GM18502 (cell line): ENCODE data around the gene MRPS9.

Experiments
- ATAC-seq: cut with Tn5 transposase; IDR thresholded peaks from one replicate; pipeline ENCODE4 v1.9.1; 2021; ENCODE audit warnings: mild to moderate bottlenecking; ENCODE audit not compliant: unreplicated experiment, poor library complexity

MRPS9 gene

DNA sequence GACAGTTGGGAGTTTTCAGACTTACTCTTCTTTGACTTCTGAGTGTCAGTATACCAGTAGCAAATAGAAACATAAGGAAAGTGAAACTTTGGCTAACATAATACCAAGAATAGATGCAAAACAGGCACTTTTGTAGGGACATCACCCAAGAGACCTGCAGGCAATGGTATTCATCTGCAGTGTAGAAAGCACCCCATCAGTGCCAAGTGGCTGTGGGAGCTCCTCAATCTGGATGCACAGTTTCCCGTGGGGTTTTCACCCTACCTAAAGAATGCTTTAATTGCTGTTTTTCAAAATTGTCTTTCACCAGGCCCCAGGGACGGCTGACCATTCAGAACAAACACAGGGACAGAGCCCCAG is 107.1 kb downstream of the MRPS9 start:
- peak; percentile 72 for ATAC-seq

DNA sequence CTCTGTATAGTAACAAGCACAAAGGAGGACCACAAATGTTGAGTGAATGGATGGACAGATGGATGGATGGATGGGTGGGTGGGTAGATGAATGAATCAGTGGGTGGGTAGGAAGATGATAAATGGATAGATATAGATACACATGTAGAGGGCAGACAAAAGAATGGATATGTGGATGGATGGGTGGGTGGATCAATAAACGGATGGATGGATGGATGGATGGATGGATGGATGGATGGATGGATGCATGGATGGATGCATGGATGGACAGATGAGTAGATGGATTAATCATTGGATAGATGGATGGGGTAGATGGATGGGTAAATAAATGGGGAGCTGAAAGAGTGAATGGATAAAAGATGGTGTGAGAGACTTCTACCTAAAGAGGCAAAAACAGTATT is 111.4 kb downstream of the MRPS9 start:
- ATAC-seq, result no peak
